Suprapubic skin (tissue), 4 donors: Measurements from ENCODE around the gene CNGB1. TPM values are rescaled to one million over a fixed set of nuclear protein-coding genes. Genes with fewer than 3 reads are reported as not detected.

Experiments used
- DNase-seq, 2 donors: peaks; one replicate each; pipeline ENCODE4 v3.0.0-alpha.2; 2019; ENCODE audit warnings: low spot score in 2 of 2
- H3K27ac ChIP-seq: fragments of 200-600 bp; sonication (generic); one replicate; pipeline ENCODE4 v1.5.1; 2019
- H3K27me3 ChIP-seq: fragments of 200-600 bp; sonication (generic); one replicate; pipeline ENCODE4 v1.5.1; 2019
- H3K36me3 ChIP-seq: fragments of 200-600 bp; sonication (generic); one replicate; pipeline ENCODE4 v1.5.1; 2019
- H3K4me1 ChIP-seq: fragments of 200-600 bp; sonication (generic); one replicate; pipeline ENCODE4 v1.5.1; 2019
- H3K4me3 ChIP-seq: fragments of 200-600 bp; sonication (generic); one replicate; pipeline ENCODE4 v1.5.1; 2019; ENCODE audit warnings: mild to moderate bottlenecking
- H3K9me3 ChIP-seq: fragments of 200-600 bp; sonication (generic); one replicate; pipeline ENCODE4 v1.5.1; 2019
- EP300 ChIP-seq: sonication (generic); formaldehyde crosslinking; IDR thresholded peaks from one replicate; pipeline ENCODE4 v1.6.1; 2017; ENCODE audit warnings: antibody characterized with exemption
- POLR2A ChIP-seq, 2 donors: fragments of 450-650 bp; IDR thresholded peaks; one replicate each; pipeline ENCODE4 v1.6.1; 2017; ENCODE audit warnings: antibody characterized with exemption in 2 of 2, mild to moderate bottlenecking in 2 of 2, moderate library complexity in 2 of 2
- POLR2AphosphoS5 ChIP-seq, 3 donors: sonication (generic); formaldehyde crosslinking; IDR thresholded peaks; one replicate each; pipeline ENCODE4 v1.6.1; 2017; ENCODE audit warnings: antibody characterized with exemption in 3 of 3
- WGBS: methylation state at CpG from one replicate; pipeline ENCODE4 v1.1.5; 2018; 5-methylcytosine and 5-hydroxymethylcytosine counted together
- total RNA-seq, 4 donors: library from RNA; depleted of rRNA; stranded (reverse); fragments of >200 nt; gene quantifications; one replicate each; pipeline ENCODE4 v1.1.0, GENCODE V29; 2016
- TF ChIP-seq, protein P1 (sequence below), 2 donors: fragments of 200-600 bp in 1 of 2; fragments of 450-650 bp in 1 of 2; sonication (generic) in 1 of 2; IDR thresholded peaks; one replicate each; pipeline ENCODE4 v1.5.1; 2016 to 2019; ENCODE audit warnings: antibody characterized with exemption in 2 of 2, mild to moderate bottlenecking in 1 of 2, moderate library complexity in 1 of 2

CNGB1 gene
- total RNA-seq, 4 donors from 2014 or later = 0.08 TPM; not detected in 3

GRCh38 chr16:57844416-57845030 lies 126.4 kb downstream of the CNGB1 start:
- WGBS = 83% methylated on average over 8 of the region's 10 CpGs
- no peaks in the 10 kb centered on the region for H3K36me3 ChIP-seq

GRCh38 chr16:57843400-57843799 lies 127.5 kb downstream of the CNGB1 start:
- Histone ChIP-seq H3K4me1 (peaks cover 6% of the 10 kb centered on the region), H3K27me3 (no peaks in the 10 kb centered on the region), H3K27ac (no peak overlapping the region), H3K9me3 (no peaks in the 10 kb centered on the region), H3K4me3 (no peak overlapping the region), H3K36me3 (no peaks in the 10 kb centered on the region)
- no peak for DNase-seq
- 100% methylated on average over 1 of the region's 1 CpG for WGBS
- TF ChIP-seq EP300 (no peak), POLR2AphosphoS5 (IDR thresholded peaks at IDR 0.05) (no peak), POLR2A (IDR thresholded peaks at IDR 0.05) (no peak)
- TF ChIP-seq, protein P1, sequence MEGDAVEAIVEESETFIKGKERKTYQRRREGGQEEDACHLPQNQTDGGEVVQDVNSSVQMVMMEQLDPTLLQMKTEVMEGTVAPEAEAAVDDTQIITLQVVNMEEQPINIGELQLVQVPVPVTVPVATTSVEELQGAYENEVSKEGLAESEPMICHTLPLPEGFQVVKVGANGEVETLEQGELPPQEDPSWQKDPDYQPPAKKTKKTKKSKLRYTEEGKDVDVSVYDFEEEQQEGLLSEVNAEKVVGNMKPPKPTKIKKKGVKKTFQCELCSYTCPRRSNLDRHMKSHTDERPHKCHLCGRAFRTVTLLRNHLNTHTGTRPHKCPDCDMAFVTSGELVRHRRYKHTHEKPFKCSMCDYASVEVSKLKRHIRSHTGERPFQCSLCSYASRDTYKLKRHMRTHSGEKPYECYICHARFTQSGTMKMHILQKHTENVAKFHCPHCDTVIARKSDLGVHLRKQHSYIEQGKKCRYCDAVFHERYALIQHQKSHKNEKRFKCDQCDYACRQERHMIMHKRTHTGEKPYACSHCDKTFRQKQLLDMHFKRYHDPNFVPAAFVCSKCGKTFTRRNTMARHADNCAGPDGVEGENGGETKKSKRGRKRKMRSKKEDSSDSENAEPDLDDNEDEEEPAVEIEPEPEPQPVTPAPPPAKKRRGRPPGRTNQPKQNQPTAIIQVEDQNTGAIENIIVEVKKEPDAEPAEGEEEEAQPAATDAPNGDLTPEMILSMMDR (IDR thresholded peaks at IDR 0.05) = no peak

More at GRCh38 chr16:57844416-57845030, 126.4 kb downstream of the CNGB1 start:
- no peak for DNase-seq
- Histone ChIP-seq H3K27me3 (no peaks in the 10 kb centered on the region), H3K4me3 (no peak overlapping the region), H3K9me3 (no peaks in the 10 kb centered on the region), H3K27ac (no peak overlapping the region), H3K4me1 (peaks cover 6% of the 10 kb centered on the region)
- TF ChIP-seq POLR2AphosphoS5 (IDR thresholded peaks at IDR 0.05) (no peak), EP300 (no peak), POLR2A (IDR thresholded peaks at IDR 0.05) (no peak)
- TF ChIP-seq, protein P1 (IDR thresholded peaks at IDR 0.05) = no peak

DNA sequence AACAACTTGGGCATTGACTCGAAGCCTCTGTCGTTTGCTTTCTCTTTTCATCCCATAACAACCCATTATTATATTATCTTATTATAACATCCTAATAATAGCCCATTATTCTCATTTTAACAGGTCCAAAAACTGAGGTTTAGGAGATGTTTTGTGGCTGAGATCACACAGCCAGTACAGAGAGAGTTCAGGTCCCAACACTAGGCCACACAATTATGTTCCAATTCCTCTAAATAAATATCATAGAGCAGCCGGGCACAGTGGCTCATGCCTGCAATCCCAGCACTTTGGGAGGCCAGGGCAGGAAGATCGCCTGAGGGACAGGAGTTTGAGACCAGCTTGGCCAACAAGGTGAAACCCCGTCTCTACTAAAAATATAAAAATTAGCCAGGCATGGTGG lies 128.3 kb downstream of the CNGB1 start:
- DNase-seq = peak in 1 of 2 donors; percentile 2
- 87% methylated on average over 5 of the region's 5 CpGs for WGBS
- TF ChIP-seq POLR2AphosphoS5 (IDR thresholded peaks at IDR 0.05) (no peak), POLR2A (IDR thresholded peaks at IDR 0.05) (no peak), EP300 (no peak)
- TF ChIP-seq, protein P1 (IDR thresholded peaks at IDR 0.05) = no peak
- no peaks in the 10 kb centered on the region for H3K27me3 ChIP-seq
- H3K4me3 ChIP-seq = no peak overlapping the region
- H3K27ac ChIP-seq = no peak overlapping the region
- H3K9me3 ChIP-seq = no peaks in the 10 kb centered on the region
- no peaks in the 10 kb centered on the region for H3K36me3 ChIP-seq
- peaks cover 6% of the 10 kb centered on the region for H3K4me1 ChIP-seq

DNA sequence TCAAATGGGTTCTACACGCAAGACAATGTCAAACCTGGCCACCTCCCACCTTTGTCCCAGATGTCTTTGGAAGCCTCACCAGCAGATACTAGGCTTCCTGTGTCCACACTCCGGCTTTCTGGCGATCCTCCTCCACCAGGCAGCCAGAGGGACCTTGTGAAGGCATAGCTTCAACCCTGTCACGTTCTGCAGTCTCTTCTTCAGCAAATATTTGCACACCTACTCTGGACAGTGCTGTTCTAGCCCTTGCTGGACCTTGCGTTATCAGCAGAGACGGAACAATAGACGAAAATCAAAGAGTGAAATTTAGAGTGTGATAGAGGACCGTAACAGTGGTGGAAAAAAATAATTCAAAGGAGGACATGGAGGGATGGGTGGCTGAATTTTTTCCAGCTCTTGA lies 130.1 kb downstream of the CNGB1 start:
- TF ChIP-seq EP300 = no peak
- TF ChIP-seq, protein P1 (IDR thresholded peaks at IDR 0.05) = no peak
- TF ChIP-seq POLR2AphosphoS5 (IDR thresholded peaks at IDR 0.05) = no peak
- TF ChIP-seq POLR2A (IDR thresholded peaks at IDR 0.05) = no peak
- no peaks in the 10 kb centered on the region for H3K27me3 ChIP-seq
- no peak overlapping the region for H3K4me3 ChIP-seq
- DNase-seq = peak in 1 of 2 donors; percentile 2
- H3K4me1 ChIP-seq = peaks cover under 1% of the 10 kb centered on the region
- WGBS = 93% methylated on average over 8 of the region's 8 CpGs
- H3K27ac ChIP-seq = no peak overlapping the region
- H3K9me3 ChIP-seq = no peaks in the 10 kb centered on the region
- no peaks in the 10 kb centered on the region for H3K36me3 ChIP-seq

GRCh38 chr16:57838161-57838560 lies 132.8 kb downstream of the CNGB1 start:
- H3K36me3 ChIP-seq = no peaks in the 10 kb centered on the region
- TF ChIP-seq POLR2AphosphoS5 (IDR thresholded peaks at IDR 0.05) (no peak), POLR2A (IDR thresholded peaks at IDR 0.05) (no peak), EP300 (no peak)
- TF ChIP-seq, protein P1 (IDR thresholded peaks at IDR 0.05) = no peak
- H3K4me1 ChIP-seq = no peaks in the 10 kb centered on the region
- no peak overlapping the region for H3K4me3 ChIP-seq
- no peaks in the 10 kb centered on the region for H3K9me3 ChIP-seq
- 67% methylated on average over 13 of the region's 13 CpGs for WGBS
- peak in 1 of 2 donors; percentile 55 for DNase-seq
- no peaks in the 10 kb centered on the region for H3K27me3 ChIP-seq
- no peak overlapping the region for H3K27ac ChIP-seq
